ENCODE results near the gene PTPRE.
A peak's percentile ranks its signal among the peaks of the same experiment; 100 is the strongest.

The PTPRE gene

GRCh38 chr10:127928021-127928806 is 21.3 kb downstream of the PTPRE start:
- TF ChIP-seq MAX (IDR thresholded peaks at IDR 0.05; ENCODE audit: low read depth, low read length) = no peak
- TF ChIP-seq POLR2A (IDR thresholded peaks at IDR 0.05; ENCODE audit: extremely low read depth, insufficient read length) = no peak
- TF ChIP-seq MYC (IDR thresholded peaks at IDR 0.05; ENCODE audit: low read depth, low read length) = no peak
- no peak for DNase-seq (ENCODE audit: low read depth)
- no peak overlapping the region for H3K4me3 ChIP-seq (ENCODE audit: low read depth, low read length)

- TF ChIP-seq CTCF (IDR thresholded peaks at IDR 0.05; ENCODE audit: low read depth, low read length) (no peak), POLR2A (IDR thresholded peaks at IDR 0.05; ENCODE audit: extremely low read depth, insufficient read length) (no peak), MAX (IDR thresholded peaks at IDR 0.05; ENCODE audit: low read depth, low read length) (no peak), MYC (IDR thresholded peaks at IDR 0.05; ENCODE audit: low read depth, low read length) (no peak)
- no peak overlapping the region for H3K4me3 ChIP-seq (ENCODE audit: low read depth, low read length)
- DNase-seq (ENCODE audit: low read depth) = no peak
Observed at GRCh38 chr10:127932521-127933270, 25.8 kb downstream of the PTPRE start.

GRCh38 chr10:127933271-127933670 is 26.4 kb downstream of the PTPRE start:
- TF ChIP-seq POLR2A (IDR thresholded peaks at IDR 0.05; ENCODE audit: extremely low read depth, insufficient read length) (no peak), CTCF (IDR thresholded peaks at IDR 0.05; ENCODE audit: low read depth, low read length) (no peak), MAX (IDR thresholded peaks at IDR 0.05; ENCODE audit: low read depth, low read length) (no peak), MYC (IDR thresholded peaks at IDR 0.05; ENCODE audit: low read depth, low read length) (no peak)
- H3K4me3 ChIP-seq (ENCODE audit: low read depth, low read length) = no peak overlapping the region
- no peak for DNase-seq (ENCODE audit: low read depth)

GRCh38 chr10:127934383-127934782 is 27.5 kb downstream of the PTPRE start:
- TF ChIP-seq MYC (IDR thresholded peaks at IDR 0.05; ENCODE audit: low read depth, low read length) = no peak
- no peak for TF ChIP-seq MAX (IDR thresholded peaks at IDR 0.05; ENCODE audit: low read depth, low read length)
- no peak for TF ChIP-seq POLR2A (IDR thresholded peaks at IDR 0.05; ENCODE audit: extremely low read depth, insufficient read length)
- no peak for TF ChIP-seq CTCF (IDR thresholded peaks at IDR 0.05; ENCODE audit: low read depth, low read length)
- no peak for DNase-seq (ENCODE audit: low read depth)
- H3K4me3 ChIP-seq (ENCODE audit: low read depth, low read length) = no peak overlapping the region

GRCh38 chr10:127935071-127935561 is 28.2 kb downstream of the PTPRE start:
- H3K4me3 ChIP-seq (ENCODE audit: low read depth, low read length) = no peak overlapping the region
- TF ChIP-seq MYC (IDR thresholded peaks at IDR 0.05; ENCODE audit: low read depth, low read length) = no peak
- no peak for TF ChIP-seq CTCF (IDR thresholded peaks at IDR 0.05; ENCODE audit: low read depth, low read length)
- no peak for TF ChIP-seq MAX (IDR thresholded peaks at IDR 0.05; ENCODE audit: low read depth, low read length)
- TF ChIP-seq POLR2A (IDR thresholded peaks at IDR 0.05; ENCODE audit: extremely low read depth, insufficient read length) = no peak
- peak; percentile 59 for DNase-seq (ENCODE audit: low read depth)

- no peak overlapping the region for H3K4me3 ChIP-seq (ENCODE audit: low read depth, low read length)
- TF ChIP-seq POLR2A (IDR thresholded peaks at IDR 0.05; ENCODE audit: extremely low read depth, insufficient read length) (no peak), MYC (IDR thresholded peaks at IDR 0.05; ENCODE audit: low read depth, low read length) (no peak), MAX (IDR thresholded peaks at IDR 0.05; ENCODE audit: low read depth, low read length) (no peak), CTCF (IDR thresholded peaks at IDR 0.05; ENCODE audit: low read depth, low read length) (no peak)
- DNase-seq (ENCODE audit: low read depth) = no peak
Observed at GRCh38 chr10:127937069-127937468, 30.2 kb downstream of the PTPRE start.
